Body of pancreas (tissue), 4 donors: ENCODE data around the gene PCGF3. TPM values are rescaled to one million over a fixed set of nuclear protein-coding genes. Genes with fewer than 3 reads are reported as not detected.

ENCODE experiments used
- ATAC-seq: fragments of 150-250 bp; one replicate; pipeline ENCODE4 v1.9.1; 2016
- DNase-seq, 4 donors: peaks; one replicate each; pipeline ENCODE4 v3.0.0-alpha.2; 2019
- H3K27ac ChIP-seq, 4 donors: fragments of 200-600 bp; sonication (generic); 1 replicate in 3 of 4; 2 replicates in 1 of 4; pipeline versions ENCODE4 v1.5.1 to v1.6.1; 2016 to 2019; ENCODE audit warnings: mild to moderate bottlenecking in 1 of 4, mixed read lengths in 1 of 4, moderate library complexity in 1 of 4
- H3K27me3 ChIP-seq, 2 donors: fragments of 200-600 bp; sonication (generic); one replicate each; pipeline ENCODE4 v1.6.0; 2016; ENCODE audit warnings: mild to moderate bottlenecking in 1 of 2
- H3K36me3 ChIP-seq, 2 donors: fragments of 200-600 bp; sonication (generic); replicated peaks in 1 of 2; 2 replicates each; pipeline ENCODE4 v1.5.1; 2016; ENCODE audit warnings: low read depth in 2 of 2; ENCODE audit not compliant: insufficient read depth in 1 of 2
- H3K4me1 ChIP-seq: fragments of 200-600 bp; sonication (generic); one replicate; pipeline ENCODE4 v1.6.0; 2016
- H3K4me3 ChIP-seq, 2 donors: fragments of 200-600 bp; sonication (generic); 1 replicate in 1 of 2; 2 replicates in 1 of 2; pipeline ENCODE4 v1.5.1; 2016 to 2019
- H3K9me3 ChIP-seq, 3 donors: fragments of 200-600 bp; sonication (generic); 1 replicate in 2 of 3; 2 replicates in 1 of 3; pipeline ENCODE4 v1.5.1; 2016
- CTCF ChIP-seq, 7 experiments: fragments of 450-650 bp in 4 of 7; fragments of 200-600 bp in 3 of 7; sonication (generic) in 3 of 7; IDR thresholded peaks; one replicate each; pipeline ENCODE4 v1.5.1; 2016 to 2019; ENCODE audit warnings: antibody characterized with exemption in 7 of 7
- POLR2A ChIP-seq, 3 donors: fragments of 450-650 bp; IDR thresholded peaks; one replicate each; pipeline ENCODE4 v1.6.1; 2016; ENCODE audit warnings: antibody characterized with exemption in 3 of 3, mild to moderate bottlenecking in 2 of 3
- WGBS, 2 donors: methylation state at CpG; one replicate each; pipeline ENCODE4 v1.1.5; 2017; 5-methylcytosine and 5-hydroxymethylcytosine counted together
- intact Hi-C: fragments of 100-400 bp; cut with DNase I; formaldehyde crosslinking; loops from one replicate; pipeline ENCODE4 v1.15.1; 2023
- total RNA-seq, 2 donors: library from RNA; depleted of rRNA; stranded (reverse); fragments of >200 nt; gene quantifications; one replicate each; pipeline ENCODE4 v1.1.0, GENCODE V29; 2016

Gene PCGF3
- total RNA-seq, 2 donors from 2014 or later = 16.8 to 31.1 TPM

DNA sequence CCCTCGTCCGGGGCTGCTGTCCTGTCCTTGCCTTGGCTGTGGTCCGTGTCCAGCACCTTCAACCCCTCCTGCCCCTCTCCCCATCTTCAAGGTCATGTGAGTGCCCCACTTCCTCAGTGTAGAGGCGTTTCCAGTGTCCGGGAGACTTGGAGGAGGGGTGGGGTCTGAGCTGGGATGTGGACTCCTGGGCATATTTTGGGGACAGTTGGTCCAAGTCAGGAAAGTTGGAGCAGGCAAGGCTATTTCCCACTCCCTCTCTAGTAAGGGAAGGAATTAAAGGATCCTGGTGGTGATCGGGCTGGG lies 3.0 kb downstream of the PCGF3 start:
- ATAC-seq = no peak
- intact Hi-C loops = no loop called here
- WGBS, 2 donors = 83 to 100% methylated on average over 3 to 6 of the region's 6 CpGs
- H3K4me1 ChIP-seq = peaks cover 34% of the 10 kb centered on the region
- no peak for DNase-seq
- no peaks in the 10 kb centered on the region for H3K36me3 ChIP-seq
- no peak overlapping the region for H3K4me3 ChIP-seq
- TF ChIP-seq CTCF (IDR thresholded peaks at IDR 0.05) = no peak
- TF ChIP-seq POLR2A (IDR thresholded peaks at IDR 0.05) = no peak
- no peaks in the 10 kb centered on the region for H3K9me3 ChIP-seq
- no peak overlapping the region for H3K27ac ChIP-seq
- no peaks in the 10 kb centered on the region for H3K27me3 ChIP-seq

DNA sequence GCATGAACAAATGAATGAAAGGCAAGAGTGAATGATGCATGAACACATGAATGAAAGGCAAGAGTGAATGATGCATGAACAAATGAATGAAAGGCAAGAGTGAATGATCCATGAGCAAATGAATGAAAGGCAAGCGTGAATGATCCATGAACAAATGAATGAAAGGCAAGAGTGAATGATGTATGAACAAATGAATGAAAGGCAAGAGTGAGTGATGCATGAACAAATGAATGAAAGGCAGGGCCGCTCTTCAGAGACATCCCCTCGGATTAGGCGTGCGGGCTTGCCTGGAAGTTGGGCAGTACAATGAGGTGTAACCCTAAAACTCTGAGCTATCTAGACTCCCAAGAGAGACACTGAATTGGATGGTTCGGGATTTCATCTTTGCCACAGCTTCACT lies 3.7 kb downstream of the PCGF3 start:
- no peaks in the 10 kb centered on the region for H3K9me3 ChIP-seq
- no peak overlapping the region for H3K4me3 ChIP-seq
- intact Hi-C loops = no loop called here
- WGBS, 2 donors = 91 to 92% methylated on average over 6 of the region's 6 CpGs
- no peaks in the 10 kb centered on the region for H3K36me3 ChIP-seq
- H3K4me1 ChIP-seq = peaks cover 34% of the 10 kb centered on the region
- H3K27ac ChIP-seq = no peak overlapping the region
- TF ChIP-seq CTCF (IDR thresholded peaks at IDR 0.05) = no peak
- TF ChIP-seq POLR2A (IDR thresholded peaks at IDR 0.05) = no peak
- H3K27me3 ChIP-seq = no peaks in the 10 kb centered on the region
- DNase-seq (no peak), ATAC-seq (no peak)

GRCh38 chr4:710116-710515 lies 4.5 kb downstream of the PCGF3 start:
- no peak for DNase-seq
- Histone ChIP-seq H3K36me3 (no peaks in the 10 kb centered on the region), H3K9me3 (no peaks in the 10 kb centered on the region), H3K27ac (no peak overlapping the region), H3K4me3 (no peak overlapping the region), H3K4me1 (peaks cover 29% of the 10 kb centered on the region), H3K27me3 (no peaks in the 10 kb centered on the region)
- ATAC-seq = no peak
- intact Hi-C loops = no loop called here
- 81 to 84% methylated on average over 5 to 9 of the region's 9 CpGs for WGBS, 2 donors
- no peak for TF ChIP-seq POLR2A (IDR thresholded peaks at IDR 0.05)
- TF ChIP-seq CTCF (IDR thresholded peaks at IDR 0.05) = no peak

- Histone ChIP-seq H3K9me3 (no peaks in the 10 kb centered on the region), H3K36me3 (no peaks in the 10 kb centered on the region), H3K27me3 (no peaks in the 10 kb centered on the region), H3K4me3 (no peak overlapping the region), H3K4me1 (peaks cover 27% of the 10 kb centered on the region), H3K27ac (no peak overlapping the region)
- 93 to 96% methylated on average over 10 to 13 of the region's 13 CpGs for WGBS, 2 donors
- ATAC-seq = no peak
- intact Hi-C loops = no loop called here
- no peak for DNase-seq
- TF ChIP-seq POLR2A (IDR thresholded peaks at IDR 0.05) (no peak), CTCF (IDR thresholded peaks at IDR 0.05) (no peak)
Measured at GRCh38 chr4:710916-711315, 5.3 kb downstream of the PCGF3 start.

- Histone ChIP-seq H3K4me3 (no peak overlapping the region), H3K4me1 (peaks cover 15% of the 10 kb centered on the region), H3K36me3 (no peaks in the 10 kb centered on the region), H3K27ac (no peak overlapping the region), H3K9me3 (no peaks in the 10 kb centered on the region), H3K27me3 (no peaks in the 10 kb centered on the region)
- 48 to 49% methylated on average over 3 of the region's 3 CpGs for WGBS, 2 donors
- DNase-seq = no peak
- TF ChIP-seq POLR2A (IDR thresholded peaks at IDR 0.05) (no peak), CTCF (IDR thresholded peaks at IDR 0.05) (no peak)
- intact Hi-C loops = no loop called here
- ATAC-seq = no peak
Measured at GRCh38 chr4:712093-712492, 6.5 kb downstream of the PCGF3 start.
